ENCODE measurements around the gene FAM3D.

FAM3D gene

GRCh38 chr3:58651276-58651675 lies 15.3 kb downstream of the FAM3D start:
- TF ChIP-seq CTCF (IDR thresholded peaks at IDR 0.05; ENCODE audit: control insufficient read depth, insufficient read depth, low read depth, low read length, missing control alignments), result no peak
- no peak overlapping the region for H3K4me3 ChIP-seq (ENCODE audit: control insufficient read depth, low read depth, low read length)
- DNase-seq (ENCODE audit: low read depth), result no peak

- no peak for DNase-seq (ENCODE audit: low read depth)
- no peak for TF ChIP-seq CTCF (IDR thresholded peaks at IDR 0.05; ENCODE audit: control insufficient read depth, insufficient read depth, low read depth, low read length, missing control alignments)
- H3K4me3 ChIP-seq (ENCODE audit: control insufficient read depth, low read depth, low read length), result no peak overlapping the region
These were observed 19.0 kb downstream of the FAM3D start for GRCh38 chr3:58647381-58648141.

- no peak for DNase-seq (ENCODE audit: low read depth)
- TF ChIP-seq CTCF (IDR thresholded peaks at IDR 0.05; ENCODE audit: control insufficient read depth, insufficient read depth, low read depth, low read length, missing control alignments), result no peak
- H3K4me3 ChIP-seq (ENCODE audit: control insufficient read depth, low read depth, low read length), result no peak overlapping the region
These were observed 20.1 kb downstream of the FAM3D start for GRCh38 chr3:58646503-58646902.

- no peak for TF ChIP-seq CTCF (IDR thresholded peaks at IDR 0.05; ENCODE audit: control insufficient read depth, insufficient read depth, low read depth, low read length, missing control alignments)
- no peak for DNase-seq (ENCODE audit: low read depth)
- H3K4me3 ChIP-seq (ENCODE audit: control insufficient read depth, low read depth, low read length), result no peak overlapping the region
These were observed 20.8 kb downstream of the FAM3D start for GRCh38 chr3:58645726-58646125.

- DNase-seq (ENCODE audit: low read depth), result no peak
- TF ChIP-seq CTCF (IDR thresholded peaks at IDR 0.05; ENCODE audit: control insufficient read depth, insufficient read depth, low read depth, low read length, missing control alignments), result no peak
- no peak overlapping the region for H3K4me3 ChIP-seq (ENCODE audit: control insufficient read depth, low read depth, low read length)
These were observed 23.7 kb downstream of the FAM3D start for GRCh38 chr3:58642846-58643245.

GRCh38 chr3:58640700-58641372 lies 25.7 kb downstream of the FAM3D start:
- peak; percentile 13 for DNase-seq (ENCODE audit: low read depth)
- peak; percentile 96 for TF ChIP-seq CTCF (IDR thresholded peaks at IDR 0.05; ENCODE audit: control insufficient read depth, insufficient read depth, low read depth, low read length, missing control alignments)
- no peak overlapping the region for H3K4me3 ChIP-seq (ENCODE audit: control insufficient read depth, low read depth, low read length)

Measured in AG09309 (cell line).